ENCODE measurements around the gene SH3RF2.
"Not testable (repeated sequence)": the region's sequence is repeated elsewhere in the genome, so short reads cannot be mapped to it uniquely, and the experiment has no call there.

The SH3RF2 gene

DNA sequence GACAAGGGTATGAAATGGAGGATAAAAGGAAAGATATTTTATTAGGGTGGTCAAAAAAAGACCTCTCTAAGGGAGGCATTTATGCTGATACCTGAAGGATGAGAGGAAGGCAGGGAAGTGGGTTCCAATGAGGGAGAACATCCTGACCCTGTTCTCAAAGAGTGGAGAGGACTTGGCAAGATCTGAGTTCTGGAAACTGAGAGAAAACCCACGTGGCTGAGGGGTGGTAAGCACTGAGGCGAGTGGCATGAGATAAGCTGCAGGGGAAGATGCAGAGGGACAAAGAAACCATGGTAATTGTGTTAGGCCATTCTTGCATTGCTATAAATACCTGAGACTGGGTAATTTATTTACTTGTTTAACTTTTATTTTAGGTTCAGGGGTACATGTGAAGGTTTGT lies 16.8 kb downstream of the SH3RF2 start:
- no peak for DNase-seq

DNA sequence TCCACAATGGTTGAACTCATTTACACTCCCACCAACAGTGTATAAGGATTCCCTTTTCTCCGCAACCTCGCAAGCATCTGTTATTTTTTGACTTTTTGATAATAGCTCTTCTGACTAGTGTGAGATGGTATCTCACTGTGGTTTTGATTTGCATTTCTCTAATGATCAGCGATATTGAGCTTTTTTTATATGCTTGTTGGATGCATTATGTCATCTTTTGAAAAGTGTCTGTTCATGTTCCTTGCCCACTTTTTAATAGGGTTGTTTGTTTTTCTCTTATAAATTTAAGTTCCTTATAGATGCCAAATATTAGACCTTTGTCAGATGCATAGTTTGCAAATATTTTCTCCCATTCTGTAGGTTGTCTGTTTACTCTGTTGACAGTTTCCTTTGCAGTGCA lies 17.8 kb downstream of the SH3RF2 start:
- DNase-seq = not testable (repeated sequence)

DNA sequence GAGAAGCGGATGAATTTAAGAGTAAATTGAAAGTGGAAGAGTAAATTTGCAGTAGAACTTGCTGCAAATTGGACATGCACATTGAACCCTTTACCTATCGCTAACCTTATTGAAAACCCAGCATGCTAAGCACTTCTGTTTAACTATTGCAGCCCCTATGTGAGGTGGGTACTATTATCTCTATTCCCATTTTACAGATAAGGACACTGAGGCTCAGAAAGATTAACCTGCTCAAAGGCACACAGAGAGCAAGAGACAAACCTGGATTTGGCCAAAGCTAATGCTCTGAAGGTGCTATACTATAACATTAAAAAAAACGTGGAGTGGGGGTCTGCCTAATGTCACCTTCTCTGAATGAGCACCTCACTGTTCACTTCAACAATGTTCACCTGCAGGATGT lies 21.0 kb downstream of the SH3RF2 start:
- no peak for DNase-seq

DNA sequence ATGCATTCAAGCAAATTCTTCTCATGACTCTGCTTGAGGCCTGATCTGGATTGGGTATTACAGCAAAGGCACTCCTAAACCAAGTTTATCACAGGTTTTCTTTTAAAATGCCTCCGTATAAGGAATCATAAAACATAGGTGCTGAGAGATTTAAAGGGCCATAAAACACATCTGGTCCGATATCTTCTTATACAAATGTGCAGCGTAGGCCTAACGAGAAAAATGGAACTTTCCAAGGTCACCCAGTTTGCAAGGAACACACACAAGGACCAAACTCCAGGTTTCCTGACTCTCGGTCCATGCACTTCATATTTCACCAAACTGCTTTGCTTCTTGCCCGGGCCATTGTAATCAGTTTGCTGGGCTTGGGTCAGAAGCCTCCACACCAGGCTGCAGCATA lies 22.1 kb downstream of the SH3RF2 start:
- DNase-seq = no peak

DNA sequence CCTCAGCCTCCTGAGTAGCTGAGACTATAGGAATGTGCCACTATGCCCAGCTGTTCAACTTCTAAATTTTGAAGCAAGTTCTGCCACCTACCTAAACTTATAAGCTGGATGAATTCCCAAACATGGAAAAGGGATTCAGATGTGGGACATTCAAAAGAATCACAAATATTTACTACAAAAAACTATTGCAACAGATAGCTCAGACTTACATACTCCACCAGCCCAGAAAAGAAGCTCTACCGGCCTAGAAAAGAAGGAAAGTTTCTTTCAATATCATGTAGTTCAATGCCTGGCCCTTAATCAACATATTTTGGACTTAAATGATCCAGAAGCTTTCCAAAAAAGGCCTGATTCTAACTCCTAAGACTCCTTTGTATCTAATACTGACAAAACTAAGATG lies 23.8 kb downstream of the SH3RF2 start:
- DNase-seq = no peak

DNA sequence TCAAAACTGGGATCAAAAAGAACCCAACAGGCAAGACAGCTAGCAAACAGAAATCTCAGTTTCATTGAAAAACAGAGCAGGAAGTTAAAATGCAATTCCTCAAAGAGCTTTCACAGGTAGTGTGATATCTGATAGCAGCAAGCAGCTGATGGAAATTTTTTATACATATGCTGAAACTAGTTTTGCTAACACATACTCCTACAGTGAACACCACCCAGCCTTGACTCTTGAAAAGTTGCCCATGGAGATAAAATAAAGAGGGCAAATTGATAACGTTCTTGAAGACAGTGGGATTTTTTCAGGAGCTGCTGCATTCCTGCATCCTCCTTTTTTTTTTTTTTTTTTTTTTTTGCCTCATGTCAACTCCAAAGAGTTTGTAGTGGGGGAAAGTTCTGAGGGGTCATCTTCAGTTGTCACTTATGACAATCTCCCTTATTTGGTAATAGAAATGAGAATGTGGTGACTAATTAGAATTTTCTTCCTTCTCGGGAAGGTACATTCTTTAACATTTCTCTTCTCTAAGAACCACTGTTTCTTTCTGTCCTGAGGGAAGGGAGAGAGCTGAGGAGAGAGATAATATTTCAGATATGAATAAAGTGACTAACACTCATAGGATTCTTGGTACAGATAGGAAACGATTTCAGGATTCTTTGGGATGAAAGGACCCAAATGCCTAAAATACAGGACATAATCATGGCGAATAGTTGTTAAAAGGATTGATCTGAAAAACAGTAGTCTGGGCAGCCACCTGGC lies 24.6 kb downstream of the SH3RF2 start:
- DNase-seq = no peak

DNA sequence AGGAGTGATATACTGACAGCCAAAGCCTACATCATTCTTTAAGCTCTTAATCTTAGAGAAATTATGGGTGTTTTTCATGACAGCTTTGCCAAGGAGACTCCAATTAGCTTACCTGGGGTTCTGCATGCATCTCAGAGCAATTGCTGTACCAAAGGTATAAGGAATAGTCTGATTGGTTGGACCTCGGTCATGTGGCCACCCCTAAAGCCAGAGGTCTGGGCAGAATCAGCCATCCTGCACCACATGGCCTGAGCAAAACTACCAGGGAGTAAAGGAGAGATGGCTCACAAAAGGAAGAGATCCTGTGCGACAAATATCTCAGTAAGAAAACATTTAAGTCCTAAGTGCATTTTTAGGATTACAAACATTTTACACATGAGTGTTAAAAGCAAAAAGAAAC lies 25.6 kb downstream of the SH3RF2 start:
- DNase-seq = no peak

GRCh38 chr5:145964008-145964407 lies 27.6 kb downstream of the SH3RF2 start:
- DNase-seq = not testable (repeated sequence)

GRCh38 chr5:145965804-145966203 lies 29.4 kb downstream of the SH3RF2 start:
- no peak for DNase-seq

DNA sequence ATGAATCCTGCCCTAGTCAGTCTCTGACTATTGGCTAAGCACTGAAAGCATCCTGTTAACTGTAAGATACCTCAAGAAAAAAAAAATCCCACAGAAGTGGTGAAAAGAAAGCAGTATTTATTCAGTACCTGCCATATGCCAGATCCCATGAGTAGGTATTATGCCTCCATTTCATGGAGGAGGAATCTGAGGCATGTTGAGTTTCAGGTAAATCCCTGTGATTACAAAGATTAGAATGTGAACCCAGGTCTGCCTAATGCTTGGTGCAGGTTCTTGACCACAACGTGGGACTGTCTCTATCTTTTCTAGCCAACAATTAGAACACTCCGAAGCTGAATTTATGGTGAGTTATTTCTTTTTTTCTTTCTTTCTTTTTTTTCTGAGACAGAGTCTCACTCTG lies 30.9 kb downstream of the SH3RF2 start:
- DNase-seq = no peak

GRCh38 chr5:145968970-145969713 lies 32.8 kb downstream of the SH3RF2 start:
- DNase-seq = no peak

DNA sequence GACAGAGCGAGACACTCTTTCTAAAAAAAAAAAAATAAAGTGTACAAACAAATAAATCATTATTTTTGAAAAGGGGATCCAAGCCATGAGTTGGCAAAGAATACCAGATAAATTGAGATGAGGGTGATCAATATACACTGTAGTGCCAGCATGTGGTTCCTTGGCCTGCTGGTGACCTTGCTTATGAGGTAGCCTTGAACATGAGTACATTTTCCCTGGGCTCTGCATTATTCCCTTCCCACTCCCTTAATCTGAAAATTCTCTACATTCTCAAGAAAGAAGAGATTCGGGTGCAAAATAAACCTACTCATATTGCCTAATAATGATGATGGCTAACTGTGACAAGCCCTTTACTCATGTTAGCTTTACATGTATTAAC lies 33.3 kb downstream of the SH3RF2 start:
- no peak for DNase-seq

DNA sequence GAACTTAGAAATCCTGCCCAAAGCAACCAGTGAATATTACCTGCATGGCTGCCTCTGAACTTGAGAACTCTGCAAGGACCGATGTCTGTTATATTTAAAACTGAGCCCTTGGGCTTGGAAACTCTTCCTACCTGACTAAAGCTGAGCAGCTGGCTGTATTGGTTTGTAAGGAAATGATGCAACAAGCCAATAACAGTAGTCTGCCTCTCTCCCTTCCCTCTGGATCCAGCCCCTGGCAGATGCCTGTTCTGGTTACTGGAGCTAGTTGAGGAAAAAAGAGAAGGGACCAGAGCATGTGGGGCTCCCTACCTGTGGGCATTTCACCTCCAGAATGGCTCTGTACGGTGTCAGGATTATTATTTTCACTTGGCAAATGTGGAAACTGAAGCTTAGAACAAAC lies 34.7 kb downstream of the SH3RF2 start:
- no peak for DNase-seq

GRCh38 chr5:145971701-145972100 lies 35.3 kb downstream of the SH3RF2 start:
- DNase-seq = no peak

- DNase-seq = no peak
Observed at GRCh38 chr5:145975001-145975360, 38.6 kb downstream of the SH3RF2 start.

DNA sequence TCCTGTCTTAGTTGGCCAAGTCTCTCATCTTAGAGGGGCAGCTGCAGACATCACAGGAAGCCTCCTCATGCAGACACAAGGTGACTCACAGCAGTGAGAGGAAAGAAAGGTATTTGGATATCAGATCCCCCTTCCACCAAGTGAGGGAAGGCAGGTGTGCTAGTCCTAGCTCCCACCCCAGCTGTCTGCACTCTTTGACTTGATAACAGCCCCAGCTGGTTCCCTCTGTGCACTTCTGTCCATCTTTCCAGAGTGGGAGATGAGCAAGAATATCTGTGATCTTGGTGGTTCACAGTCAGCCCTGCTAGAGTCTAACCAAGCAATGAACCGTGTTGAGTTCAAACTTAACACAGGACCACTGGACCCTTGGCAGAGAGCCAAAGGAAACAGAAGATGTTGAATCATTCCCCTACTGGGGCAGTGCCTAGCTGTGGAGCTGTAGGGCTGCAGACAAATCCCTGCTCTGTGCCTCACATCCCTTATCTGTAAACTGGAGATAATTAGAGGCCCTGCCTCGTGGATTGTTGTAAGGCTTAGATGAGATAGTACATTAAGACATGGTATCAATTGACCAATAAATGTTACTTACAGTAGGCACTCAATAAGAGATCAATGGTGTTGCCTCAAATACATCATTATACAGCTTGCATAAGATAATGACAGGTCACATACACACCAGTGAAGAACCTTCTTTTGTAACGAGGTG lies 39.1 kb downstream of the SH3RF2 start:
- DNase-seq = no peak

- no peak for DNase-seq
Observed at GRCh38 chr5:145976431-145977155, 40.2 kb downstream of the SH3RF2 start.

DNA sequence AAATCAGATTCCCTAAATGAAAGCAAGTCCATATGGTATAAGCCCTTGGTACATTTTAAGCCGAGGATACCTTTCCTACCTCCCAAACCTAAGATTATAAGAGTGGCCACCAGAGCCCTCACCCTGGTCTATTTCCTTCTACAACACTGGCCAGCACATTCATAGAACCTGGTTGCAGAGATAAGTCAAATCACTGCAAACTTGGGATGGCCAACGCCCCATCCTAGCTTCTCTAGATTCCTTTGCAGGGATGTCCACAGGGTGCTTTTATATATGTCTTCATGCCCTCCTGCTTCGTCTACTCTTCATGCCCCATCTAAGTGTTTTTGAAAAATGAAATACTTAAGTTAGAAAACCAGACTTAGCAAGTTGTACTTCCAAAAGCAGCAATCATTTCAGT lies 41.8 kb downstream of the SH3RF2 start:
- DNase-seq = no peak

DNA sequence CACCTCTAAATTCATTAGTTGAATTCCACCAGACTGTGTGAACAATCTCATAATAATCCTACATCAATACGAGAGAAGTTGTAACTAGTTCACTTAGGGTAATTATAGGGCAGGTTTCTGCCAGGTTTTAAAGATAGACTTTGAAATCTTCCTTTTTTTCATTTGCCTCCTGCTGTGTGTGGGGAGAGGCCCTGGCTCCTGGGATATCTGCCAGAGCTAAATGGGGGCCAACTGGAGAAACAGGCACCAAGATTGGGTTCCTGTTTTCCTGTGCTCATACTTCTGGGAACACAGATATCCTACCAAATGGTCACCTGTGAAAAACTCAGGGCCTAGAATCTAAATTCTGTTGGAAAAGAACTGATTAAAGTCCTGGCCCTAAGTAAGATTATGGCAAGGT lies 42.3 kb downstream of the SH3RF2 start:
- DNase-seq = no peak

GRCh38 chr5:145979270-145980223 lies 43.2 kb downstream of the SH3RF2 start:
- no peak for DNase-seq

DNA sequence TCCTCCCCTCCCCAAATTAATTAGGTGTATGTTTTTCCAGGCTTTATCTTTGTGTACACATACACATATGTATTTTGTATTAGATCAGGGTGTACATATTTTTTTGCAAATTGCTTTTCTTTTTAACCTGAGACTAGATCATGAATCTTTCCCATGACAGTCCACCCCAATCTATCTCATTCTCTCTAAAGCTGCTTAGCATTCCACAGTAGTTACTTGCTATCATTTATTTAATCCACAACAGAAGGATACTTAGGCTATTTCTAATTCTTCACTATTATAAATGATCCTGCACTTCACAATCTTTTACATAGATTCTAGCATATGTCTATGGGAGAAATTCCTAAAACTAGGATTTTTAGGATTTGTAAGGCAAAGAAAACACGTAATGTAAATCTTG lies 43.9 kb downstream of the SH3RF2 start:
- no peak for DNase-seq

- no peak for DNase-seq
Observed at GRCh38 chr5:145980718-145981117, 44.3 kb downstream of the SH3RF2 start.

All from CD4-positive, alpha-beta T cell treated with Interleukin-17A for 1 hour (primary cell).